ENCODE results near the gene FBXW11. TPM values are rescaled to one million over a fixed set of nuclear protein-coding genes. Genes with fewer than 3 reads are reported as not detected.

The FBXW11 gene
- total and polyA plus RNA-seq, 2 of the 8 experiments (the other 6 are each of a cell fraction or from before 2014, with no cell fraction given): 45.0 to 75.6 TPM

DNA sequence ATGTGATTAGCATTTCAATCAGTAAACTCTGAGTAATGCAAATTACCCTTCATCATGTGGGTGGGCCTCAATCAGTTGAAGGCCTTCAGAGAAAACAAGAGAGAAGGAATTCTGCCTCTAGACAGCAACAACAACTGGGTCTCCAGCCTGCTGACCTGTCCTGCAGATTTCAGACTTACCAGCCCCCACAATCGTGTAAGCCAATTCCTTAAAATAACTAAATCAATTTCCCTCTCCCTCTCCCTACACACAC is 41.7 kb upstream of the FBXW11 start:
- Histone ChIP-seq H3K9ac (replicated peaks in 1 of 4; ENCODE audit: extremely low read depth in 1 of 4, low read depth in 3 of 4, low read length in 3 of 4) (no peak overlapping the region), H2BK5ac (ENCODE audit: low read depth, low read length) (no peak overlapping the region), H3K27me3 (replicated peaks in 1 of 4; ENCODE audit: control insufficient read depth in 3 of 4, extremely low read depth in 1 of 4, insufficient read depth in 3 of 4, low read length in 3 of 4) (no peaks in the 10 kb centered on the region), H3K23me2 (ENCODE audit: low read depth, low read length) (no peaks in the 10 kb centered on the region), H4K8ac (ENCODE audit: extremely low read depth, insufficient read depth, low read length) (no peak overlapping the region), H3K27ac (ENCODE audit: low read depth, low read length) (no peak overlapping the region), H3K79me2 (ENCODE audit: control insufficient read depth in 1 of 2, insufficient read depth in 2 of 2, low read length in 2 of 2) (no peaks in the 10 kb centered on the region), H3K4me2 (ENCODE audit: insufficient read depth in 1 of 2, low read depth in 2 of 2, low read length in 2 of 2) (no peak overlapping the region), H3K56ac (replicated peaks; ENCODE audit: insufficient read length, low read depth, low read length) (peak overlapping the region; percentile 32), H2BK120ac (replicated peaks; ENCODE audit: low read depth, low read length) (no peak overlapping the region), H3K4me1 (replicated peaks in 1 of 4; ENCODE audit: control insufficient read depth in 3 of 4, insufficient read depth in 4 of 4, low read length in 3 of 4) (peaks cover 0 to 10% (median 0%) of the 10 kb centered on the region in 4 experiments; a peak in 5 of 7 replicates), H2BK20ac (ENCODE audit: low read length) (no peak overlapping the region), H3K9me3 (ENCODE audit: insufficient read depth in 2 of 2, low read depth in 1 of 2, low read length in 1 of 2) (no peaks in the 10 kb centered on the region), H3K79me1 (ENCODE audit: low read depth, low read length) (no peaks in the 10 kb centered on the region), H3K36me3 (ENCODE audit: control insufficient read depth in 2 of 4, insufficient read depth in 4 of 4, low read length in 3 of 4) (no peaks in the 10 kb centered on the region), H2BK15ac (ENCODE audit: low read length) (no peak overlapping the region), H4K20me1 (replicated peaks in 1 of 2; ENCODE audit: control insufficient read depth in 1 of 2, insufficient read depth in 2 of 2, low read length in 2 of 2) (no peaks in the 10 kb centered on the region), H2AFZ (ENCODE audit: low read length) (no peak overlapping the region), H3K14ac (ENCODE audit: insufficient read length) (no peak overlapping the region), H2AK5ac (ENCODE audit: low read depth, low read length) (no peak overlapping the region), H2BK12ac (ENCODE audit: low read depth, low read length) (no peak overlapping the region), H4K91ac (replicated peaks; ENCODE audit: insufficient read length, low read length) (no peak overlapping the region), H3K4ac (replicated peaks; ENCODE audit: insufficient read length, low read depth, low read length) (no peak overlapping the region), H3K23ac (ENCODE audit: insufficient read length) (no peak overlapping the region), H3K4me3 (ENCODE audit: extremely low read depth in 1 of 4, insufficient read depth in 2 of 4, low read depth in 3 of 4, low read length in 4 of 4) (no peak overlapping the region), H4K5ac (ENCODE audit: insufficient read length, low read depth, low read length) (no peak overlapping the region), H3K18ac (ENCODE audit: extremely low read depth, low read length) (no peak overlapping the region)
- ChIA-PET CTCF (ENCODE audit: partially characterized antibody) (interaction anchor here (0.6 to 5.9 kb wide), 6 partner anchors 11 to 136 kb away, joined by 3 to 51 read pairs (median 4); no protein-coding TSS in a partner anchor), POLR2A (ENCODE audit: partially characterized antibody) (interaction anchor here (1.2 to 1.4 kb wide), 2 partner anchors 41 to 55 kb away, joined by 3 to 6 read pairs; partner anchors contain the start of gene FBXW11)
- DNase-seq (ENCODE audit: low read depth in 1 of 2, low spot score in 2 of 2): no peak
- no peak for TF ChIP-seq SIRT6 (IDR thresholded peaks at IDR 0.05; ENCODE audit: low read length)
- TF ChIP-seq CREB1 (IDR thresholded peaks at IDR 0.05): no peak
- TF ChIP-seq EGR1 (IDR thresholded peaks at IDR 0.05; ENCODE audit: borderline replicate concordance, low read depth, low read length): no peak
- TF ChIP-seq SP1 (IDR thresholded peaks at IDR 0.05; ENCODE audit: low read depth, low read length): no peak
- TF ChIP-seq RXRA (IDR thresholded peaks at IDR 0.05; ENCODE audit: insufficient read depth, low read depth, low read length): no peak
- no peak for TF ChIP-seq FOSL1 (IDR thresholded peaks at IDR 0.05; ENCODE audit: insufficient read depth, low read depth, low read length)
- no peak for TF ChIP-seq SP2 (IDR thresholded peaks at IDR 0.05; ENCODE audit: low read length)
- no peak for FAIRE-seq
- 75% methylated on average over 1 of the region's 1 CpG; no CpG with 5 or more reads in 1 of the 2 experiments for WGBS, 2 experiments (ENCODE audit: extremely low coverage in 1 of 2, insufficient coverage in 1 of 2, insufficient read length in 1 of 2, insufficient replicate concordance in 2 of 2, low coverage in 1 of 2, low lambda C conversion rate in 2 of 2, missing lambda C conversion rate in 1 of 2)

All from H1 (cell line).